Measurements from ENCODE around the gene NSF.
"Not testable (repeated sequence)": the region's sequence is repeated elsewhere in the genome, so short reads cannot be mapped to it uniquely, and the experiment has no call there.

Gene NSF

GRCh38 chr17:46751425-46751824, 161.0 kb downstream of the NSF start:
- H3K9me3 ChIP-seq (ENCODE audit: control insufficient read depth, insufficient read depth, low read length) = no peaks in the 10 kb centered on the region
- WGBS (ENCODE audit: insufficient coverage, insufficient read length) = no CpG with 5 or more reads among the region's 4 CpGs
- H3K36me3 ChIP-seq (ENCODE audit: control insufficient read depth, insufficient read depth, low read length) = 0 out of 2 replicates have a peak, but pooled peaks cover 2% of the 10 kb centered on the region
- H3K4me3 ChIP-seq (ENCODE audit: low read length) = no peak overlapping the region
- no peaks in the 10 kb centered on the region for H3K4me1 ChIP-seq (ENCODE audit: control insufficient read depth, insufficient read depth, low read length)
- H3K27me3 ChIP-seq (ENCODE audit: control insufficient read depth, insufficient read depth, low read length) = no peaks in the 10 kb centered on the region
- no peak overlapping the region for H3K27ac ChIP-seq (ENCODE audit: low read length)
- no peak for DNase-seq (ENCODE audit: low read depth, low spot score)

GRCh38 chr17:46753776-46754175, 163.3 kb downstream of the NSF start:
- no CpG with 5 or more reads among the region's 3 CpGs for WGBS (ENCODE audit: insufficient coverage, insufficient read length)
- Histone ChIP-seq H3K4me1 (ENCODE audit: control insufficient read depth, insufficient read depth, low read length) (no peaks in the 10 kb centered on the region), H3K4me3 (ENCODE audit: low read length) (no peak overlapping the region), H3K27ac (ENCODE audit: low read length) (no peak overlapping the region), H3K9me3 (ENCODE audit: control insufficient read depth, insufficient read depth, low read length) (no peaks in the 10 kb centered on the region), H3K27me3 (ENCODE audit: control insufficient read depth, insufficient read depth, low read length) (no peaks in the 10 kb centered on the region), H3K36me3 (ENCODE audit: control insufficient read depth, insufficient read depth, low read length) (0 out of 2 replicates have a peak, but pooled peaks cover 2% of the 10 kb centered on the region)
- DNase-seq (ENCODE audit: low read depth, low spot score) = no peak

GRCh38 chr17:46756081-46756735, 165.7 kb downstream of the NSF start:
- Histone ChIP-seq H3K27me3 (ENCODE audit: control insufficient read depth, insufficient read depth, low read length) (no peaks in the 10 kb centered on the region), H3K9me3 (ENCODE audit: control insufficient read depth, insufficient read depth, low read length) (no peaks in the 10 kb centered on the region), H3K4me1 (ENCODE audit: control insufficient read depth, insufficient read depth, low read length) (no peaks in the 10 kb centered on the region), H3K36me3 (ENCODE audit: control insufficient read depth, insufficient read depth, low read length) (0 out of 2 replicates have a peak, but pooled peaks cover 2% of the 10 kb centered on the region), H3K27ac (ENCODE audit: low read length) (no peak overlapping the region), H3K4me3 (ENCODE audit: low read length) (no peak overlapping the region)
- no CpG with 5 or more reads among the region's 4 CpGs for whole genome bisulfite sequencing (ENCODE audit: insufficient coverage, insufficient read length)
- DNase-seq (ENCODE audit: low read depth, low spot score) = no peak

GRCh38 chr17:46756861-46757260, 166.4 kb downstream of the NSF start:
- Histone ChIP-seq H3K4me3 (ENCODE audit: low read length) (no peak overlapping the region), H3K4me1 (ENCODE audit: control insufficient read depth, insufficient read depth, low read length) (no peaks in the 10 kb centered on the region), H3K9me3 (ENCODE audit: control insufficient read depth, insufficient read depth, low read length) (no peaks in the 10 kb centered on the region), H3K27me3 (ENCODE audit: control insufficient read depth, insufficient read depth, low read length) (no peaks in the 10 kb centered on the region), H3K27ac (ENCODE audit: low read length) (no peak overlapping the region), H3K36me3 (ENCODE audit: control insufficient read depth, insufficient read depth, low read length) (0 out of 2 replicates have a peak, but pooled peaks cover under 1% of the 10 kb centered on the region)
- WGBS (ENCODE audit: insufficient coverage, insufficient read length) = no CpG with 5 or more reads among the region's 2 CpGs
- DNase-seq (ENCODE audit: low read depth, low spot score) = no peak

- not testable (repeated sequence) for H3K9me3 ChIP-seq (ENCODE audit: control insufficient read depth, insufficient read depth, low read length); H3K36me3 ChIP-seq (ENCODE audit: control insufficient read depth, insufficient read depth, low read length); H3K4me1 ChIP-seq (ENCODE audit: control insufficient read depth, insufficient read depth, low read length); H3K4me3 ChIP-seq (ENCODE audit: low read length); DNase-seq (ENCODE audit: low read depth, low spot score); H3K27me3 ChIP-seq (ENCODE audit: control insufficient read depth, insufficient read depth, low read length); H3K27ac ChIP-seq (ENCODE audit: low read length)
- WGBS (ENCODE audit: insufficient coverage, insufficient read length) = no CpG with 5 or more reads among the region's 4 CpGs
These were observed 167.1 kb downstream of the NSF start for GRCh38 chr17:46757588-46757987.

- H3K27me3 ChIP-seq (ENCODE audit: control insufficient read depth, insufficient read depth, low read length) = no peaks in the 10 kb centered on the region
- no peaks in the 10 kb centered on the region for H3K9me3 ChIP-seq (ENCODE audit: control insufficient read depth, insufficient read depth, low read length)
- no peak overlapping the region for H3K27ac ChIP-seq (ENCODE audit: low read length)
- H3K4me3 ChIP-seq (ENCODE audit: low read length) = no peak overlapping the region
- DNase-seq (ENCODE audit: low read depth, low spot score) = no peak
- no peaks in the 10 kb centered on the region for H3K36me3 ChIP-seq (ENCODE audit: control insufficient read depth, insufficient read depth, low read length)
- H3K4me1 ChIP-seq (ENCODE audit: control insufficient read depth, insufficient read depth, low read length) = no peaks in the 10 kb centered on the region
- no CpG with 5 or more reads among the region's 5 CpGs for WGBS (ENCODE audit: insufficient coverage, insufficient read length)
These were observed 168.1 kb downstream of the NSF start for GRCh38 chr17:46758614-46759013.

- Histone ChIP-seq H3K9me3 (ENCODE audit: control insufficient read depth, insufficient read depth, low read length) (no peaks in the 10 kb centered on the region), H3K4me3 (ENCODE audit: low read length) (no peak overlapping the region), H3K27me3 (ENCODE audit: control insufficient read depth, insufficient read depth, low read length) (no peaks in the 10 kb centered on the region), H3K4me1 (ENCODE audit: control insufficient read depth, insufficient read depth, low read length) (no peaks in the 10 kb centered on the region), H3K27ac (ENCODE audit: low read length) (no peak overlapping the region), H3K36me3 (ENCODE audit: control insufficient read depth, insufficient read depth, low read length) (no peaks in the 10 kb centered on the region)
- WGBS (ENCODE audit: insufficient coverage, insufficient read length) = no CpG with 5 or more reads among the region's 9 CpGs
- DNase-seq (ENCODE audit: low read depth, low spot score) = no peak
These were observed 168.7 kb downstream of the NSF start for GRCh38 chr17:46759141-46759540.

GRCh38 chr17:46763416-46763815, 172.9 kb downstream of the NSF start:
- Histone ChIP-seq H3K27me3 (ENCODE audit: control insufficient read depth, insufficient read depth, low read length) (no peaks in the 10 kb centered on the region; the same call in 1 of the 2 replicates), H3K36me3 (ENCODE audit: control insufficient read depth, insufficient read depth, low read length) (peaks cover 3% of the 10 kb centered on the region; the same call in 1 of the 2 replicates)
- WGBS (ENCODE audit: insufficient coverage, insufficient read length) = no CpG with 5 or more reads among the region's 3 CpGs

GRCh38 chr17:46764000-46764708, 173.7 kb downstream of the NSF start:
- no CpG with 5 or more reads among the region's 12 CpGs for WGBS (ENCODE audit: insufficient coverage, insufficient read length)
- no peak overlapping the region for H3K27ac ChIP-seq (ENCODE audit: low read length)
- peaks cover 3% of the 10 kb centered on the region; the same call in 1 of the 2 replicates for H3K36me3 ChIP-seq (ENCODE audit: control insufficient read depth, insufficient read depth, low read length)
- H3K9me3 ChIP-seq (ENCODE audit: control insufficient read depth, insufficient read depth, low read length) = no peaks in the 10 kb centered on the region
- no peaks in the 10 kb centered on the region; the same call in 1 of the 2 replicates for H3K27me3 ChIP-seq (ENCODE audit: control insufficient read depth, insufficient read depth, low read length)
- H3K4me1 ChIP-seq (ENCODE audit: control insufficient read depth, insufficient read depth, low read length) = no peaks in the 10 kb centered on the region
- DNase-seq (ENCODE audit: low read depth, low spot score) = no peak
- H3K4me3 ChIP-seq (ENCODE audit: low read length) = no peak overlapping the region

More at GRCh38 chr17:46763416-46763815, 172.9 kb downstream of the NSF start:
- Histone ChIP-seq H3K4me1 (ENCODE audit: control insufficient read depth, insufficient read depth, low read length) (no peaks in the 10 kb centered on the region), H3K27ac (ENCODE audit: low read length) (no peak overlapping the region), H3K4me3 (ENCODE audit: low read length) (no peak overlapping the region), H3K9me3 (ENCODE audit: control insufficient read depth, insufficient read depth, low read length) (no peaks in the 10 kb centered on the region)
- no peak for DNase-seq (ENCODE audit: low read depth, low spot score)

- DNase-seq (ENCODE audit: low read depth, low spot score) = no peak
- Histone ChIP-seq H3K4me3 (ENCODE audit: low read length) (no peak overlapping the region), H3K4me1 (ENCODE audit: control insufficient read depth, insufficient read depth, low read length) (0 out of 2 replicates have a peak, but pooled peaks cover under 1% of the 10 kb centered on the region), H3K9me3 (ENCODE audit: control insufficient read depth, insufficient read depth, low read length) (no peaks in the 10 kb centered on the region), H3K27ac (ENCODE audit: low read length) (no peak overlapping the region), H3K36me3 (ENCODE audit: control insufficient read depth, insufficient read depth, low read length) (peaks cover 3% of the 10 kb centered on the region; the same call in 1 of the 2 replicates), H3K27me3 (ENCODE audit: control insufficient read depth, insufficient read depth, low read length) (no peaks in the 10 kb centered on the region; the same call in none of the 2 replicates)
- no CpG with 5 or more reads among the region's 13 CpGs for WGBS (ENCODE audit: insufficient coverage, insufficient read length)
These were observed 174.4 kb downstream of the NSF start for GRCh38 chr17:46764709-46765401.

Data from iPS DF 6.9 (cell line).